ENCODE results near the gene KRTAP3-3. TPM values are rescaled to one million over a fixed set of nuclear protein-coding genes. Genes with fewer than 3 reads are reported as not detected.
"Not testable (repeated sequence)": the region's sequence is repeated elsewhere in the genome, so short reads cannot be mapped to it uniquely, and the experiment has no call there.

Gene KRTAP3-3
- polyA plus RNA-seq, 3 donors from 2014 or later = not detected

GRCh38 chr17:41013606-41014005 is 19.6 kb upstream of the KRTAP3-3 start:
- H3K4me1 Mint-ChIP-seq = no peaks in the 10 kb centered on the region
- H3K9me3 Mint-ChIP-seq = no peaks in the 10 kb centered on the region
- H3K36me3 Mint-ChIP-seq = no peaks in the 10 kb centered on the region
- peaks cover 0 to 13% (median 1%) of the 10 kb centered on the region in 3 donors for H3K27me3 Mint-ChIP-seq (ENCODE audit: low read depth in 3 of 3)
- H3K27ac Mint-ChIP-seq = no peak overlapping the region
- no peak for DNase-seq
- H3K4me3 Mint-ChIP-seq = no peak overlapping the region

- DNase-seq = no peak
- Mint-ChIP-seq H3K4me3 (no peak overlapping the region), H3K9me3 (no peaks in the 10 kb centered on the region), H3K4me1 (no peaks in the 10 kb centered on the region), H3K36me3 (no peaks in the 10 kb centered on the region), H3K27me3 (ENCODE audit: low read depth in 3 of 3) (peaks cover 0 to 13% (median 1%) of the 10 kb centered on the region in 3 donors), H3K27ac (no peak overlapping the region)
Measured at GRCh38 chr17:41013181-41013580, 19.2 kb upstream of the KRTAP3-3 start.

GRCh38 chr17:41012326-41013120 is 18.6 kb upstream of the KRTAP3-3 start:
- no peak overlapping the region for H3K27ac Mint-ChIP-seq

GRCh38 chr17:41010441-41010840 is 16.5 kb upstream of the KRTAP3-3 start:
- Mint-ChIP-seq H3K9me3 (no peaks in the 10 kb centered on the region), H3K27me3 (ENCODE audit: low read depth in 3 of 3) (peaks cover 0 to 7% (median 2%) of the 10 kb centered on the region in 3 donors), H3K4me3 (no peak overlapping the region), H3K4me1 (no peaks in the 10 kb centered on the region), H3K36me3 (no peaks in the 10 kb centered on the region), H3K27ac (no peak overlapping the region)
- DNase-seq = no peak

More at GRCh38 chr17:41012326-41013120, 18.6 kb upstream of the KRTAP3-3 start:
- Mint-ChIP-seq H3K36me3 (no peaks in the 10 kb centered on the region), H3K27me3 (ENCODE audit: low read depth in 3 of 3) (peaks cover 0 to 13% (median 1%) of the 10 kb centered on the region in 3 donors), H3K9me3 (no peaks in the 10 kb centered on the region), H3K4me1 (no peaks in the 10 kb centered on the region), H3K4me3 (no peak overlapping the region)
- DNase-seq = no peak

- H3K4me3 Mint-ChIP-seq = no peak overlapping the region
- no peak overlapping the region for H3K27ac Mint-ChIP-seq
- no peaks in the 10 kb centered on the region for H3K4me1 Mint-ChIP-seq
- peaks cover 0 to 5% (median 2%) of the 10 kb centered on the region in 3 donors for H3K27me3 Mint-ChIP-seq (ENCODE audit: low read depth in 3 of 3)
- no peak for DNase-seq
- no peaks in the 10 kb centered on the region for H3K9me3 Mint-ChIP-seq
- no peaks in the 10 kb centered on the region for H3K36me3 Mint-ChIP-seq
Measured at GRCh38 chr17:41009936-41010335, 16.0 kb upstream of the KRTAP3-3 start.

GRCh38 chr17:41009301-41009760 is 15.4 kb upstream of the KRTAP3-3 start:
- Mint-ChIP-seq H3K9me3 (peaks cover 0 to 2% (median 0%) of the 10 kb centered on the region in 6 donors), H3K36me3 (no peaks in the 10 kb centered on the region), H3K27ac (no peak overlapping the region), H3K27me3 (ENCODE audit: low read depth in 3 of 3) (peaks cover 0 to 2% (median 2%) of the 10 kb centered on the region in 3 donors), H3K4me1 (no peaks in the 10 kb centered on the region), H3K4me3 (no peak overlapping the region)
- DNase-seq = no peak

GRCh38 chr17:41008811-41009210 is 14.8 kb upstream of the KRTAP3-3 start, which contains the start of gene KRTAP3-1:
KRTAP3-1 (minus strand) TSS chr17:41009128; CDS start chr17:41009074, 54 bp downstream.
- H3K36me3 Mint-ChIP-seq = no peaks in the 10 kb centered on the region
- no peak for DNase-seq
- no peak within 1 kb of the TSS for H3K4me3 Mint-ChIP-seq
- H3K27ac Mint-ChIP-seq = no peak within 1 kb of the TSS
- H3K4me1 Mint-ChIP-seq = no peaks in the 10 kb centered on the region
- H3K9me3 Mint-ChIP-seq = peaks cover 0 to 2% (median 0%) of the 10 kb centered on the region in 6 donors
- peaks cover 0 to 4% (median 2%) of the 10 kb centered on the region in 3 donors for H3K27me3 Mint-ChIP-seq (ENCODE audit: low read depth in 3 of 3)

GRCh38 chr17:41004397-41004796 is 10.4 kb upstream of the KRTAP3-3 start:
- no peak for DNase-seq
- Mint-ChIP-seq H3K4me1 (no peaks in the 10 kb centered on the region), H3K9me3 (peaks cover 0 to 2% (median 0%) of the 10 kb centered on the region in 6 donors), H3K27ac (no peak overlapping the region), H3K36me3 (no peaks in the 10 kb centered on the region), H3K4me3 (no peak overlapping the region), H3K27me3 (ENCODE audit: low read depth in 3 of 3) (peaks cover 2 to 15% (median 3%) of the 10 kb centered on the region in 3 donors)

- DNase-seq = no peak
- Mint-ChIP-seq H3K27me3 (ENCODE audit: low read depth in 3 of 3) (peaks cover 2 to 17% (median 3%) of the 10 kb centered on the region in 3 donors), H3K9me3 (peaks cover 0 to 5% (median 0%) of the 10 kb centered on the region in 6 donors), H3K36me3 (no peaks in the 10 kb centered on the region), H3K4me1 (no peaks in the 10 kb centered on the region), H3K4me3 (no peak overlapping the region), H3K27ac (no peak overlapping the region)
Measured at GRCh38 chr17:41003926-41004325, 10.0 kb upstream of the KRTAP3-3 start.

- DNase-seq = no peak
- H3K9me3 Mint-ChIP-seq = peaks cover 0 to 8% (median 0%) of the 10 kb centered on the region in 6 donors
- H3K4me1 Mint-ChIP-seq = no peaks in the 10 kb centered on the region
- H3K27ac Mint-ChIP-seq = no peak overlapping the region
- no peak overlapping the region for H3K4me3 Mint-ChIP-seq
- no peaks in the 10 kb centered on the region for H3K36me3 Mint-ChIP-seq
- H3K27me3 Mint-ChIP-seq (ENCODE audit: low read depth in 3 of 3) = peaks cover 2 to 20% (median 5%) of the 10 kb centered on the region in 3 donors
Measured at GRCh38 chr17:41002814-41003213, 8.8 kb upstream of the KRTAP3-3 start.

- Mint-ChIP-seq H3K36me3 (no peaks in the 10 kb centered on the region), H3K27me3 (ENCODE audit: low read depth in 3 of 3) (peaks cover 2 to 22% (median 8%) of the 10 kb centered on the region in 3 donors), H3K9me3 (peaks cover 0 to 8% (median 0%) of the 10 kb centered on the region in 6 donors), H3K4me3 (no peak overlapping the region), H3K27ac (no peak overlapping the region), H3K4me1 (no peaks in the 10 kb centered on the region)
- DNase-seq = no peak
Measured at GRCh38 chr17:41001795-41002194, 7.8 kb upstream of the KRTAP3-3 start.

- not testable (repeated sequence) for H3K9me3 Mint-ChIP-seq, H3K27ac Mint-ChIP-seq, H3K4me1 Mint-ChIP-seq, H3K36me3 Mint-ChIP-seq, DNase-seq, H3K4me3 Mint-ChIP-seq
- H3K27me3 Mint-ChIP-seq (ENCODE audit: low read depth in 3 of 3) = peaks cover 8 to 28% (median 8%) of the 10 kb centered on the region in 3 donors
Measured at GRCh38 chr17:40999563-40999962, 5.6 kb upstream of the KRTAP3-3 start, which contains the start of gene KRTAP3-2. KRTAP3-2 (minus strand) TSS chr17:40999906; CDS start chr17:40999853, 53 bp downstream.

GRCh38 chr17:40997361-40997760 is 3.4 kb upstream of the KRTAP3-3 start:
- Mint-ChIP-seq H3K36me3 (no peaks in the 10 kb centered on the region), H3K4me3 (no peak overlapping the region), H3K27ac (no peak overlapping the region), H3K4me1 (no peaks in the 10 kb centered on the region), H3K27me3 (ENCODE audit: low read depth in 3 of 3) (peaks cover 8 to 26% (median 18%) of the 10 kb centered on the region in 3 donors), H3K9me3 (peaks cover 0 to 5% (median 0%) of the 10 kb centered on the region in 6 donors)
- DNase-seq = no peak

- peaks cover 8 to 25% (median 18%) of the 10 kb centered on the region in 3 donors for H3K27me3 Mint-ChIP-seq (ENCODE audit: low read depth in 3 of 3)
- no peak for DNase-seq
- H3K4me3 Mint-ChIP-seq = no peak overlapping the region
- H3K4me1 Mint-ChIP-seq = no peaks in the 10 kb centered on the region
- H3K9me3 Mint-ChIP-seq = peaks cover 0 to 5% (median 0%) of the 10 kb centered on the region in 6 donors
- no peaks in the 10 kb centered on the region for H3K36me3 Mint-ChIP-seq
- H3K27ac Mint-ChIP-seq = no peak overlapping the region
Measured at GRCh38 chr17:40996829-40997228, 2.9 kb upstream of the KRTAP3-3 start.
